ENCODE measurements around the gene CCBE1.
"Not testable (repeated sequence)": the region's sequence is repeated elsewhere in the genome, so short reads cannot be mapped to it uniquely, and the experiment has no call there.

The CCBE1 gene

DNA sequence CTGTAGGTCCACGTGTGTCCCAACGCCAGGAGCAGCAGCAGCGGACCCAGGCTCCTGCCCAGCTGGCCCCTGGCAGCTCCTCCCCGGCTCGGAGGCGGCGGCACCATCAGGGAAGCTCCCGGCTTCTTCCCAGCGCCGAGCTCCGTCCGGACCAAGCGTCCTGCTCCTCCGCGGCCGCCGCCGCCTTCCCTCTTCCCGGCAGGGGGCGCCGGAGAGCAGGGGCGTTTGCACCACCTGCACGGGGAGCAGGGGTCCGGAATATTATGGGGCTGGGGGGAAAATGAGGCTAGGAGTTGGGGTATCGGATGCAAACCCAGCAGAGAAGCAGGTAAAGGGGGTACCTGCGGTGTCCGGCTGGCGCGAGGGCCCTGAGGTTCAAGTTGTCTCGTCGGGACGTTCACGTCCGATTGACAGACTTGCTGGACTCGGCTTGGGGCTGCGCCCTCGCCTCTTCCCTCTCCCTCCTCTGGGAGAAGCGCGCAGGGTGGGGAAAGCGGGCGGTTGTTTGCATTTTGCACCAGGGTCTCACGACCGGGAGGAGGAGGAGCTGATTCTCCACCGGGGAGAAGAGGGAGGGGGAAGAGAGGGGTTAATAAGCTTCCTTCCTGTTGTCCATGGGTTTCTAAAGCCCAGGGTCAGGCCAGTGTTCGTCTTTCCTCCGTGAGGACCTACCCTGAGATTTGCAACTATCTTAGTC, at the start of gene CCBE1:
Gene CCBE1, minus strand, starts transcription at position 188 of the 697 bp plus-strand sequence.
- DNase-seq, result peak; percentile 4

DNA sequence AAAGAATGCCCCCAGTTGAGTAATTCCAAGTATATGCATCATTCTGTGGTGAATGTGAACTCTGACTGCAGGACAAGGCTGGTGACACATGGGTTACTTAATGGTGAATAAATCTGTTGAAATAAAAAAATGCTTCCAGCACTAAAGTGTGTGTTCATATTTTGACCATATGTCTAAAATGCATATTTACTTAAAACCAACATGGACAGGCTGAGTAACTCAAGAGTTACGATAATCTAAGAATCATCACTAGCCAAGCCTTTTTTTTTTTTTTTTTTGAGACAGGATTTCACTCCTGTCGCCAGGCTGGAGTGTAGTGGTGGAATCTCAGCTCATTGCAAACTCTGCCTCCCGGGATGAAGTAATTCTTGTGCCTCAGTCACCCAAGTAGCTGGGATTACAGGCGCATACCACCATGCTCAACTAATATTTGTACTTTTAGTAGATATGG, 47.1 kb upstream of the CCBE1 start:
- no peak for DNase-seq

DNA sequence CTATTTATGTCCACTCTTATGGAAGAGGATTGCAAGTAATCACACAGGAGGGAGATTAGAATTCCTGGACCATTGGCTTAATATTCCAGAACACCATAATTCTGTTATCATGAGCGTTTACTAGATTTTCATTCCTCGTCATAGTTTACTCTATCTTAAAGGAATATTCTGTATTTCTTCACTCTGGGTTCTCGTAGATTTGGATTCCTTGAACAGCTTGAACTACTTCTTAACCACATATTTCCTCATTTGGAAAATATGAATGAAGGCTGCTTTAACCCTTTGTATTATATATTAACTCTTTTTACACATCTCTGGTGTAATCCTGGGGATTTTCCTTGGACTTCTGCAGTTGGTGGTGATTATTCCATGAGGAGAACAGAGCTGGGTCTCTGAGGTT, 46.3 kb upstream of the CCBE1 start:
- DNase-seq, result no peak

DNA sequence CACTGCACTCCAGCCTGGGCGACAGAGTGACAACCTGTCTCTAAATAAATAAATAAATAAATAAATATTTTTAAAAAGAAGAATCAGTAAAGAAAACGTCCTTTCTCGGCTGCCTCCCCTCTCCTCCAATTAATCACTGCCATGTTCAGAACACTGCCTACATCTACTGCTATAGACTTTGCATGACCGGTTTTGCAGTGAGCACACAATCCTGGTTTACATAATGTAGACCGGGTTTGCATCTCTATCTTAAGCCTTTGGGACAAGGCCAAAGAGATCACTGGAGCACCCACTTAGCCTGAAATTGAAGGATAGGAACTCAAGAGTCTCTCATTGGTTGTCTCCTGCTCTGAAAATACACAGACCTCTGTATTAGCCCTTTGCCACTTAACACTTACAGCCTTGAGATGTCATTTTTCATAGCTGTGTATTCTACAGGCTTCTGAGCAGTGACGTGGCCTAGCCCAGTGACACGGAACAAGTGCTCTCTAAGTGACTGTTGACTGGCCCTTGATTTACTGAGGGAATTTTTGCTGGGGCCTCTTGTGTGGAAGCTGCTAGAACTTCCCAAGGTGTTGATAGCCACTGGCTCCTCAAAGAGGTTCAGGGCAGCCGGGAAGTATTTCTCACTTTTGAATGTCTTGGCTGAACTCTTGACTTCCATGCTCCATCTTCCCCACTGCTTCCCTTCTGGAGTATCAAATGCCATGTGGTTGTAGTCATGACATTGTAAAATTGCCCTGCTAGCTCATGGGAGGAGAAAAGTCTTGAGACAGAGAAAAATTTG, 45.3 kb upstream of the CCBE1 start:
- DNase-seq, result no peak

DNA sequence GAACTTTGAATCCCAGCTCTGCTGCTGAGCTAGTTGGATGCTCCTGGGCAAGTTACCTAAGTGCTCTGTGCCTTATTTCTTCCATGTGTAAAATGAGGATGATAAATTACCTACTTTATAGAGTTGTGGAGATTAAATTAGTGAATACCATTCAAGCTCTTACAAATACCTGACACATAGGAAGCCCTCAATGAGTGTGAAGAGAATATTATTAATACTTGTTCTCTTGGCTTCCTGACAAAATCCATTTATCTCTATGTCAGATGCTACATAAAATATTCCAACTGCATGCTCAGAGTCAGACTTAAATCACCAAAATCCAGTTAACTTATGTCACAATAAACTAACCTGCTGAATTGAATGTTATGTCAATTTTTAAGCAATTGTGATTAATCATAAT, 42.9 kb upstream of the CCBE1 start:
- DNase-seq, result no peak

DNA sequence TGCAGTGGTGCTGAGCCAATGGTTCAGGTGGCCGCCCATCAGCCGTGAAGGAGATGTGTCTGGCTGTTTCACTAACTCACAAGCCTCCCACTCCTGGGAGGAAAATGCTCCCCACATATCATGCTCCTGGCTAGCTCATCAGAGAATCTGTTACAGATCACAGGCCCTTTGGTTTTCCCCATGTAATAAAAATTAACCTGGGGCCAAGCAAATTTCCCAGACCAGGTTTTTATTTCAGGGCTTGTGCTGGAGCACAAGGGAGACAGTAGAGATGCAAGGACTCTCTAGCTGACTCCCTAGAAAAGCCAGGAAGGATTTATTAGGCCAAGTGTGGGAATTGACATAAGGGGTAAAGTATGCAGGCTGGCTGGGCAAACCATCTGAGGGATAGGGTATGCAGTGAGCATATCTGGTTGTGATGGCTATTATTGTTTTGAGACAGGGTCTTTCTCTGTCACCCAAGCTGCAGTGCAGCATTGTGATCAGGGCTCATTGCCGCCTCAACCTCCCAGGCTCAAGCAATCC, 40.6 kb upstream of the CCBE1 start:
- no peak for DNase-seq

DNA sequence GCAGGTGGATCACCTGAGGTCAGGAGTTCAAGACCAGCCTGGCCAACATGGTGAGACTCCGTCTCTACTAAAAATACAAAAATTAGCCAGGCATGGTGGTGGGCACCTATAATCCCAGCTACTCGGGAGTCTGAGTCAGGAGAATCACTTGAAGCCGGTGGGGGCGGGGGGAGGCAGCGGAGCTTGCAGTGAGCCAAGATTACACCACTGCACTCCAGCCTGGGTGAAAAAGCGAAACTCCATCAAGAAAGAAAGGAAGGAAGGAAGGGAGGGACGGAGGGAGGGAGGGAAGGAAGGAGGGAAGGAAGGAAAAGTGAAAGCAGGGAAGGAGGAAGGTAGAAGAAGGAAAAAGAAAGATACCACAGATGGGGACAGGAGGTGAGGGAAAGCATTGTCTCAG, 40.1 kb upstream of the CCBE1 start:
- not testable (repeated sequence) for DNase-seq

DNA sequence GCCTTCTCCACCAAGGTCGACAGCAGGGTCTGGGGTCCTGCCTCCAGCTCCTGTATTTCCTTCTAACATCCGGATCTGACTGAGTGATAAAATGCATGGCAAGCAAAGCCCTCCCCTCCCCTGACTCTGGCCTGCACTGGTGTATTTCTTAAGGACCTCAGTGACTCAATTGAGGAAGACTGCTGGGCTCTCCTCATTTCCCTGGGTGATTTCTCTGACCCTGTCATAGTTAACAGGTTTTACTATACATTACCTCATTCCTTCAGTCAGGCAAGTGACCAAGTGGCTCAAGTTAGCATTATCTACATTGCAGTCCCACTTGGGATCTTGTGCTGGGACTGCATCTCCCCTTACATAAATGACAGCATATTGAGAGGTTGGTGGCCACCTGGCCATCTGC, 38.8 kb upstream of the CCBE1 start:
- DNase-seq, result no peak

DNA sequence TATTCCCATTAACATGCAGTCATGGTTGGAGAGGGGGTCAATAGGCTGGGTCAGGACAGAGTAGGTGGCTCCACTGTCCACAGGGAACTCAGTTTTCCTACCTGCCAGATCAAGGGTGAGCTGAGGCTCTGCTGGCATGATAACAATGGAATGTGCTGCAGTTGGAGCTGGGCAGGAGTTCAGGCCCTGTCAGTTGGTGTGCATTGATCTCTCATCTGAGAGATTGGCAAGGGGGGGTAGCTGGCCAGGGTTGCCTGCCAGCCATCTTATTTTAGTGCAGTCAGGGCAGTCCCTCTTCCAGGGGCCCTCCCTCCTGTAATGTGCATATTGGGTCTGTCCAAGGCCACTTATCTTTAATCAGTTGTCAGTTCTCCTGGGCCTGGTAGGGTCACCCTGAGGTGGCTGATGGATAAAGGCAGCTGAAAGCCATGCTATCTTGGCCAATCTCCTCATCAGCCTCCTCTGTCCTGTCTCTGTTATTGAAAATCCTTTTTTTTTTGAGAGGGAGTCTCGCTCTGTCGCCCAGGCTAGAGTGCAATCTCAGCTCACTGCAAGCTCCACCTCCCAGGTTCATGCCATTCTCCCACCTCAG, 38.1 kb upstream of the CCBE1 start:
- DNase-seq, result no peak

DNA sequence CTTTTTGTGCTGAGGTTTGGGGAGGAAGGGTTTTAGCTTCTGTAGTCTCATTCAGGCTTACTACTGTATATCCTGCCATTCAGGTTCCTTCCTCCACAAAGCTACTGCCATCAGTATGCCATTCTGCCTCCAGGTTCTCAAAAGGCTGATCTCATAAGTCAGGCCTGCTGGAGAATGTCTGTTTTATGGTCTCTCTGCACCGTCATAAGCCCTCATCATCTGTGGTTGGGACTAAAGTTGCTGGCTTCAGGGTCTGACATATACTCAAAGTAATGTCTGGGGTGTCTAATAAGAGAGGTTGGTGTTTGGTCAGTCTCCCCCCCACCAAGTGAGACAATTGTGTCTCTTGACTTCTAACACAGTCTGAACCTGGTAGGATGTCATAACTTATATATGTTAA, 36.2 kb upstream of the CCBE1 start:
- no peak for DNase-seq

DNA sequence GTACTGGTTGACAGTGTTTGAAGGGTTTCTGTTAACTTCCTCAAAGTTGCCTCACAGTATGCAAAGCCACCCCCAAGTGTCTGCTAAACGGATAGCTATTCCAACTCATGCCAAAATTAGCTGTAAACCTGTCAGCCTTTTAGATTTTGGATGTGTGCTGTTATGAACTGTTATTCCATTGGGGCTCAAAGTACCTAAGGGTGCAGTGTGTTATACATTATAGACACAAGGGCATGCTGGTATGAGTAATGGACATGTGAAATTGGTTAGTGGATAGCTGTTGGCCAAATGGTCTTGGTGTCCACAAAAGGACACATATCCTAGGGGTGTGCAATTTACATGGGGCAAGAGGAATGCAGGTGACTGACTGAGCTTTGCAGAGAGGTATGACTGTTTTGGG, 33.7 kb upstream of the CCBE1 start:
- no peak for DNase-seq

DNA sequence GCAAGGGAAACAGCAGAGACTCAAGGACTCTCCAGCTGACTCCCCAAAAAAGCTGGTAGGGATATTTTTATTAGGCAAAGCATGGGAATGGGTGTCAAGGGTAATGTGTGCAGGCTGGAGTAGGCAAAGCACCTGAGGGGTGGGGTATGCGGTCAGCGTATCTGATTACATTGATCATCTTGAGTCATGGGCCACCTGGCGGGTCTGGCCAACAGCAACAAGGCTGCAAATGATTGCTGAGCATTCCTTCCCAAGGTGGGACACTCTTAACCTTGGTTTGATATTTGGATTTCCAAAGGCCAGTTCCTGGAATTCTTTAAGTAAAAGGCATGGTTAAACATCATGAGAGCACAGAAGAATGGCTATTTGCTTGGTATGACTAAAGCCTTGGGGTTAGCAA, 32.6 kb upstream of the CCBE1 start:
- DNase-seq, result no peak

DNA sequence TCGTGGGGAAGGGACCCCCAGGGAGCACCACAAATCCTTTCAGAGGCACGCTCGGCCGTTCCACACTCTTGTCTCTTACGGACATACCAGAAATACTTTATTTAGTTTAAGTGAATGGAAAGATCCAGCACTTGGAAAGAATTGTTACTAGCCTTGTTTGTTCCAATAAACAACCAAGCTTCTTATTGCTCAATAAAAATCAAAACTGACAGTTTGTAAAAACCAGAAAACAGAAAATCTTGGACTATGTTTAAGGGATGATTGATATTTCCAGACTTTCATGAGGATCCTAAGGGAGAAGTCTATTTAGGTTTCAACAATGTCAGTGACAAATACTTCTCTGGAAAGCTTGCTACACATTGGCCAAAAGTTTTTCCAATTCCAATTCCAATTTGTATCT, 31.6 kb upstream of the CCBE1 start:
- DNase-seq, result no peak

DNA sequence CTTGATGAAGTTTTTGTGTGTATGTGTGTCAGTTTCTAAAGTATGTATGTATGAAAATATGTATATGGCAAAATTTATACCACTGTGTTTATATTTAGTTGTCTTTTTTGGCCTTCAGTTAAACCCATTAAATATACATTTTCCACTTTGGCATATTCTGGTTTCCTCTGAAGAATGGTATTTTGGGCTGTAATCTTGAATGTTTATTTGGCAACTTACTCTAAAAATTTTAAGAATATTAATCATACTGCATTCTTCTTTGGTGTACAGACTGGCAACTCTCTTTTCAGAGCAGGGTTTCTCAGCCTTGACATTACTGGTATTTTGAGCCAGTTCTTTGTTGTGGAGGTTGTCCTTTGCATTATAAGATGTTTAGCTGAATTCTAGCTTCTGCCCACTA, 27.9 kb upstream of the CCBE1 start:
- no peak for DNase-seq

DNA sequence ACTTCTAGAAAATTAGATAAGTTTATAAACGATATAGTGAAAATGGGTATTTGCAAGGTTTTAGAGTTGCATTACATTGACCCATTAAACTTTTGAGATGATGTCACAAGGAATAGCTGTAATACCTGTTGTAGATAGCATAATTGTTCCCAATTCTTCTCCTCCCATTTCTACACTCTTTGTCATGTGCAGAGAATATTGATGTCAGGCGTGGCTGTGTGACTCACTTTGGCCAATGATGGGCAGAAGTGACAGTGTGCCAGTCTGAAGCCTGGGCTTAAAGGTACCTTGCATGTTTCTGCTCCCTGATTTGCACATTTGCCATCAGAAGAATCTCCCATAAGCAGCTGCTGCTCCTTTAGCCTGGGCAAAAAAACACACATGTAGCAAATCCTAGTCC, 26.9 kb upstream of the CCBE1 start:
- DNase-seq, result no peak

DNA sequence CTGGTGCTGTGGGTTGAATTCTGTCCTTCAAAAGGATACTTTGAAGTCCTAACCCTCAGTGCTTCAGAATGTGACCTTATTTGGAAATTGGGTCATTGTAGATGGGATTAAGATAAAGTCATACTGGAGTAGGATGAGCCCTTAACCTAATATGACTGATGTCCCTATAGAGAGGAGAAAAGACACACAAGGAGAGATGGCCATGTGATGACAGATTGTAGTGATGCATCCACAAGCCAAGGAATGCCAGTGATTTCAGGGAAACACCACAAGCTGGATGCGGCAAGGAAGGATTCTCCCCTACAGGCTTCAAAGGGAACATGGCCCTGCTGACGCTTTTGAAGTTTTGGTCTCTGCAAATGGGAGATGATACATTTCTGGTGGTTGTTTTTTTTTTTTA, 24.7 kb upstream of the CCBE1 start:
- no peak for DNase-seq

DNA sequence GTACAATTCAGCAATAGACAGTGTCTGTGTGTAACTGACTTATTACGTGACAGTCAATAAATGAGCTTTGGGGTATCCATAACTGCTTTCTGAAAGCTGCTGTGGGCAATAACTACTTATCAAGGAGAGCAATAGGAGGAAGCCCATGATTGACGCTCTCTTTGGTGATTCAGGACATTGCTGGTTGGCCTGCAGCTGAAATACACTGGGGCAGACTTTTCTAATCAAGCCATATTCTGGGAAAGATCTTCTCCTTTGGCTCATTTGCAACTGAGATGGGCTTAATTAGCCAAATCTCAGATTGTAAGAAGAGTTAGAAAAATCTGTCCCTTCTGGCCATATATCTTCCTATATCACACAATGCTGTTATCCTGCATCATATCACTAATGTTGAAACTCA, 24.0 kb upstream of the CCBE1 start:
- DNase-seq, result no peak

DNA sequence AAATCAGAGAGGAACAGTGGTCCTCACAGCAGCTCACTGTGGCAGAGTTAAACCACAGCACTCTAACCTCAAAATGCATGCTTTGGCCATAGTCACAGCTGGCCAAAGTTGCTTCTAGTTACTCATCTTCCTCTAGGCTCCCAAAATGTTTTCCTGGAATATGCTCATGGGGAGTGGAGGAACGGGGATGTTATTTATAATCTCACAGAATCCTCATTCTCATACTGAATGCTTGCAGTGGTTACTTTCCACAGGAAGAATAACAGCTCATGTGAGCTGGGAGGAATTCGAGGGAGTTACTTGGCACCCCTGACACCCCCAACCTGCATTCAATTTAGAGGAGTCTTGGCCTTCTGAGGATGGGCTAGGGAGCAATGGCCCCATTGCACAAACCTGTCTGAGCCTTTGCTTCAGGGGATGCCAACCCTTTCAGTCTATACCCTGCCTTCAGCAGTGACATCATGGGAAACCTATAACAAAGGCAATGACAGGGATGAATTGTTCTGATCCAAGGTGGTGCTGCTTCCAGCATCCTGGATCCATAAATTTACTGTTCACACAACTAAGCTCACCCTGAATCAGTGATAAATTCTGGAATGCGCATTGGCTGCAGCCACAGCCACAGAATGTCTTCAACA, 22.4 kb upstream of the CCBE1 start:
- no peak for DNase-seq

DNA sequence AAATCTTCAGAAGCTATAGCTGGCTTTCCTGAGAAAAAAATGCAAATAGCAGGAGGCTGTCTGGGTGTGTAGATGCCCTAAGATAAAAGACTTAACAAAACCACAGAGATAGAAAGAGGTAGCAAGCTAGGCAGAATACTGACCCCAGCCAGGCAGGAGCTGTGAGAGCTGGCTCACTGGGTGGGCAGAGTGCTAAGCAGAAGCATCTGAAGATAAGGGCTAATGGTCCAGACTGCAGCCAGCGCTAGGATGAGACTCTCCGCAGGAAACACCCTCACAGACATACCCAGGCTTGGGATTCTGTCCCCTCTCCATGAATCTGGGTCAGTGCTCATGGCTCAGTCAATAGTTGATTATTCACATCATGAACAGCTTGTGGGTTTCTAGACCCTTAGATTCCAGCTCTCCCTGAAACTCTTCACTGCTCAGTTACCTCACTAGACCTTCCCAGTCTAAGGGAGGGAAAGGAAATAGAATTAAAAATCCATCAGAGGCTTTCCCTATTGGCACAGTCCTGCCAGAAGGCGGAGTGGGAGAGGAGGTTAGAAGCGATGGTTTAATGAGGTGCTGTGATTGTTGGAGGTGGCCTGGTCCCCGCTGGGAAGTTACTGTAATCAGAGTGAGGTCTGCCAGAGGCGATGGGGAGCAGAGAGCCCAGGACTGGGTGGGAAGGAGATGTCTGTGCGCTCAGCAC, 21.4 kb upstream of the CCBE1 start:
- no peak for DNase-seq

DNA sequence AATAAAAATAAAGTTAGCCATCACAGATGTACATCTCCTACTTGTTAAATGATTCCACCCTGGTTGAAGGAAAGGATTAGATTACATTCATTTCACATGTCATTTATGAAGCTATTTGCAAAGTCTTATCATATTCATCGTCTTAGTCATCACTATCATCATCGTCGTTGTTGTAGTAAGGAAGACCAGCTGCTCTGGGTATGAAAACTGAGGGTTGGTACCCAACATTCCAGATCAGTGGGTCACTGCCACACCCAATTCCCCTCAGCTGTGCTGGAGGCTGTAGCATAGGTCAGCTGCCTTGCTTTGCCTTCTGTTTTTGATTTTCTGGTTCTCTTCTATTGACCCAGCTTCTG, 20.9 kb upstream of the CCBE1 start:
- DNase-seq, result no peak

DNA sequence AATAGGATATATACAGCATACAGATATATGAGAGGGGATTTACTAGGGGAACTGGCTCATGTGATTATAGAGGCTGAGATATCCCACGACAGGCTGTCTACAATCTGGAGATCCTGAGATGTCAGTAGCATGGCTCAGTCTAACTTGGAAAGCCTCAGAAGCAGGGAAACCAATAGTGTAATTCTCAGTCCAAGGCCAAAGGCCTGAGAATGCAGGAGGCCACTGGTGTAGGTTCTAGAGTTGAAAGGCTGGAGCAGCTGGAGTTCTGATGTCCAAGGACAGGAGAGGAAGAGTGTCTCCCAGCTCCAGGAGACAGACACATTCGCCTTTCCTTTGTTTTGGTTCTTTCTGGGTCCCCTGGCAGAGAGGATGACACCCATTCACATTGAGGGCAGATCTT, 20.1 kb upstream of the CCBE1 start:
- no peak for DNase-seq

DNA sequence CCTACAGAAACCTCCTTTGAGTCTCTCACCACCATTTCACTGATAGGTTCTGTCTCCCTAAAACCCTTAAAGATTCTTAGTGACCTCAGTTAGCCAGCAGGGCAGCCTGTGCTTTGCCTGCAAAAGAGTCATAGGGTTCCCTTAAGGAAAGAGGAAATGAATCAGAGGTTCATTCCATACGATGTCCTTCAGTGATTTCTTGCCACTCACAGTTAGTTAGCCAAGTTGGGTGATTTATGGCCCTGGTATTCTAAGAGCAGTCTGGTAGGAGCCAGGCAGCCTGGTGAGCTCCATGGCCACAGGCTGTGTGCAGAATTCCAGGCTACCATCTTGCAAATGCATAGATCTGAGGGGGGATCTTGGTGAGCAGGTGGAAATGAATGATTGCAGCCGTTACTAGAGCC, 18.7 kb upstream of the CCBE1 start:
- DNase-seq, result no peak

DNA sequence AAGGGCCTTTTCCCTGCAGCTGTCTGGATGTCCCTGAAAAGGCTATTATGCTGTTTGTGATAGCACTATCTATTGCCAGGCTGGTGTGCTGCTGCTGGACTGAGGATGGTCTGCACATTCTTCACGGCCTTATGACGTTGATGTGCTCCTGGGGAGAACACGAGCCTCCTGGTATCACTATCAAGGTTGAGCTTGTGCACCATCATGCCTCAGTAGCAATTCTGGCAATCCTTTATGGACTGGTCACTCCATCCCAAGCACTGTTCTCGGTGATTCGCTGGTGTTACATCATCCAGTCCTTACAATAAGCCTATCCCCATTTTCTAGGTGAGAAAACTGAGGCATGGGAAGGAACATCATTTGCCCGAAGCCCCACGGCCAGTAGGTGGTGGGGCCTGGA, 18.2 kb upstream of the CCBE1 start:
- DNase-seq, result no peak

All from activated naive CD4-positive, alpha-beta T cell treated with Interleukin-2 at 50 U/mL for 16 hours (primary cell).